ENCODE data around the gene SPON1.

SPON1 gene

GRCh38 chr11:13920756-13921155 lies 41.8 kb upstream of the SPON1 start:
- no peaks in the 10 kb centered on the region for H3K79me2 ChIP-seq (ENCODE audit: insufficient read depth, low read length)
- no peak for TF ChIP-seq EZH2phosphoT487 (IDR thresholded peaks at IDR 0.05; ENCODE audit: borderline replicate concordance)
- TF ChIP-seq CTCF (conservative IDR thresholded peaks at IDR 0.05; ENCODE audit: low read length), result no peak
- H3K4me3 ChIP-seq (ENCODE audit: low read length, poor library complexity, severe bottlenecking), result no peak overlapping the region
- peaks cover 45% of the 10 kb centered on the region for H3K4me1 ChIP-seq (ENCODE audit: insufficient read depth, low read length, poor library complexity, severe bottlenecking)
- no peaks in the 10 kb centered on the region for H3K9me3 ChIP-seq (ENCODE audit: insufficient read depth, low read depth, low read length)
- no peaks in the 10 kb centered on the region for H3K9me2 ChIP-seq (replicated peaks; ENCODE audit: low read depth, low read length)
- no peaks in the 10 kb centered on the region for H4K20me1 ChIP-seq (ENCODE audit: insufficient read depth, low read length, poor library complexity, severe bottlenecking)
- peaks cover 17% of the 10 kb centered on the region; the same call in 1 of the 2 replicates for H3F3A ChIP-seq (ENCODE audit: low read depth)
- H3K27me3 ChIP-seq (ENCODE audit: insufficient read depth, low read length, poor library complexity, severe bottlenecking), result no peaks in the 10 kb centered on the region
- H3K36me3 ChIP-seq (ENCODE audit: insufficient read depth, low read length), result no peaks in the 10 kb centered on the region
- H2AFZ ChIP-seq (ENCODE audit: low read length), result no peak overlapping the region
- no peak overlapping the region for H3K4me2 ChIP-seq (ENCODE audit: low read depth, low read length, poor library complexity, severe bottlenecking)
- no peak overlapping the region for H3K9ac ChIP-seq (ENCODE audit: low read depth, low read length, poor library complexity, severe bottlenecking)

GRCh38 chr11:13921545-13921944 lies 41.0 kb upstream of the SPON1 start:
- Histone ChIP-seq H3K9me3 (ENCODE audit: insufficient read depth, low read depth, low read length) (no peaks in the 10 kb centered on the region), H3K4me3 (ENCODE audit: low read length, poor library complexity, severe bottlenecking) (no peak overlapping the region), H3K4me2 (ENCODE audit: low read depth, low read length, poor library complexity, severe bottlenecking) (no peak overlapping the region), H3K9me2 (replicated peaks; ENCODE audit: low read depth, low read length) (no peaks in the 10 kb centered on the region), H3F3A (ENCODE audit: low read depth) (peaks cover 17% of the 10 kb centered on the region; the same call in 1 of the 2 replicates), H4K20me1 (ENCODE audit: insufficient read depth, low read length, poor library complexity, severe bottlenecking) (no peaks in the 10 kb centered on the region), H3K27me3 (ENCODE audit: insufficient read depth, low read length, poor library complexity, severe bottlenecking) (no peaks in the 10 kb centered on the region), H3K4me1 (ENCODE audit: insufficient read depth, low read length, poor library complexity, severe bottlenecking) (peaks cover 48% of the 10 kb centered on the region), H3K79me2 (ENCODE audit: insufficient read depth, low read length) (no peaks in the 10 kb centered on the region), H3K9ac (ENCODE audit: low read depth, low read length, poor library complexity, severe bottlenecking) (no peak overlapping the region), H2AFZ (ENCODE audit: low read length) (no peak overlapping the region), H3K36me3 (ENCODE audit: insufficient read depth, low read length) (no peaks in the 10 kb centered on the region)
- TF ChIP-seq CTCF (conservative IDR thresholded peaks at IDR 0.05; ENCODE audit: low read length) (no peak), EZH2phosphoT487 (IDR thresholded peaks at IDR 0.05; ENCODE audit: borderline replicate concordance) (no peak)

- no peak for TF ChIP-seq EZH2phosphoT487 (IDR thresholded peaks at IDR 0.05; ENCODE audit: borderline replicate concordance)
- no peak for TF ChIP-seq CTCF (conservative IDR thresholded peaks at IDR 0.05; ENCODE audit: low read length)
- peak overlapping the region; percentile 73 for H3K4me2 ChIP-seq (ENCODE audit: low read depth, low read length, poor library complexity, severe bottlenecking)
- H3F3A ChIP-seq (ENCODE audit: low read depth), result peaks cover 17% of the 10 kb centered on the region; the same call in 1 of the 2 replicates
Observed at GRCh38 chr11:13923182-13923581, 39.3 kb upstream of the SPON1 start.

More at GRCh38 chr11:13923182-13923581, 39.3 kb upstream of the SPON1 start:
- peak overlapping the region; percentile 63 for H2AFZ ChIP-seq (ENCODE audit: low read length)
- H3K79me2 ChIP-seq (ENCODE audit: insufficient read depth, low read length), result no peaks in the 10 kb centered on the region
- H3K9ac ChIP-seq (ENCODE audit: low read depth, low read length, poor library complexity, severe bottlenecking), result peak overlapping the region; percentile 71
- H3K36me3 ChIP-seq (ENCODE audit: insufficient read depth, low read length), result no peaks in the 10 kb centered on the region
- peaks cover 51% of the 10 kb centered on the region for H3K4me1 ChIP-seq (ENCODE audit: insufficient read depth, low read length, poor library complexity, severe bottlenecking)
- no peaks in the 10 kb centered on the region for H3K9me3 ChIP-seq (ENCODE audit: insufficient read depth, low read depth, low read length)
- peak overlapping the region; percentile 59 for H3K4me3 ChIP-seq (ENCODE audit: low read length, poor library complexity, severe bottlenecking)
- H4K20me1 ChIP-seq (ENCODE audit: insufficient read depth, low read length, poor library complexity, severe bottlenecking), result no peaks in the 10 kb centered on the region
- H3K27me3 ChIP-seq (ENCODE audit: insufficient read depth, low read length, poor library complexity, severe bottlenecking), result no peaks in the 10 kb centered on the region
- H3K9me2 ChIP-seq (replicated peaks; ENCODE audit: low read depth, low read length), result no peaks in the 10 kb centered on the region

Measured in Loucy (cell line).